Stimulated activated CD8-positive, alpha-beta memory T cell treated with anti-CD3 and anti-CD28 coated beads, Interleukin-4, amount 100 ng/mL, for 4 hours (primary cell): ENCODE results near the gene RNF144A.

Source experiments
- DNase-seq, 2 donors: peaks; one replicate each; pipeline ENCODE4 v3.0.0-alpha.2; 2020; ENCODE audit warnings: low read depth in 2 of 2, low spot score in 1 of 2

The RNF144A gene

GRCh38 chr2:7041421-7041820 is 124.2 kb downstream of the RNF144A start:
- DNase-seq, result no peak

- no peak for DNase-seq
Measured at GRCh38 chr2:7043690-7044089, 126.5 kb downstream of the RNF144A start.

GRCh38 chr2:7044253-7045250 is 127.3 kb downstream of the RNF144A start:
- DNase-seq, result peak; percentile 44 to 47

- DNase-seq, result no peak
Measured at GRCh38 chr2:7045601-7046590, 128.7 kb downstream of the RNF144A start.

GRCh38 chr2:7047661-7048060 is 130.4 kb downstream of the RNF144A start:
- DNase-seq, result no peak

GRCh38 chr2:7048762-7049294 is 131.6 kb downstream of the RNF144A start:
- no peak for DNase-seq

- DNase-seq, result no peak
Measured at GRCh38 chr2:7052404-7052803, 135.2 kb downstream of the RNF144A start.

- no peak for DNase-seq
Measured at GRCh38 chr2:7053650-7054265, 136.5 kb downstream of the RNF144A start.

- DNase-seq, result no peak
Measured at GRCh38 chr2:7057865-7058400, 140.7 kb downstream of the RNF144A start.

- DNase-seq, result no peak
Measured at GRCh38 chr2:7060156-7060555, 142.9 kb downstream of the RNF144A start.

- DNase-seq, result no peak
Measured at GRCh38 chr2:7060631-7061449, 143.6 kb downstream of the RNF144A start.

- no peak for DNase-seq
Measured at GRCh38 chr2:7061450-7061789, 144.2 kb downstream of the RNF144A start.

GRCh38 chr2:7061921-7062320 is 144.7 kb downstream of the RNF144A start:
- DNase-seq, result no peak

- no peak for DNase-seq
Measured at GRCh38 chr2:7063789-7064188, 146.6 kb downstream of the RNF144A start.

- DNase-seq, result no peak
Measured at GRCh38 chr2:7068457-7068856, 151.2 kb downstream of the RNF144A start.

- no peak for DNase-seq
Measured at GRCh38 chr2:7070483-7070882, 153.3 kb downstream of the RNF144A start.

GRCh38 chr2:7071154-7071553 is 153.9 kb downstream of the RNF144A start:
- no peak for DNase-seq

- DNase-seq, result no peak
Measured at GRCh38 chr2:7071916-7072556, 154.8 kb downstream of the RNF144A start.

GRCh38 chr2:7073901-7074300 is 156.7 kb downstream of the RNF144A start:
- DNase-seq, result no peak
